H1 (cell line): ENCODE measurements around the gene LMX1A.

Experiments used
- CREB1 ChIP-seq: IDR thresholded peaks from 2 replicates; pipeline ENCODE4 v1.6.1; 2012; ENCODE audit warnings: inconsistent platforms
- CTCF ChIP-seq, 3 experiments: IDR thresholded peaks; 1 replicate in 2 of 3; 2 replicates in 1 of 3; pipeline versions ENCODE4 v1.5.1 to v1.6.1; 2011; ENCODE audit warnings: low read length in 3 of 3, mild to moderate bottlenecking in 3 of 3, inconsistent platforms in 2 of 3, low read depth in 1 of 3, moderate library complexity in 1 of 3; ENCODE audit not compliant: insufficient read depth in 1 of 3; ENCODE audit errors: control extremely low read depth in 1 of 3
- KDM5A ChIP-seq: fragments of 200-600 bp; IDR thresholded peaks from 2 replicates; pipeline ENCODE4 v1.7.1; 2012; ENCODE audit warnings: mild to moderate bottlenecking, low read length, inconsistent platforms, mixed read lengths
- POLR2A ChIP-seq, 2 experiments: IDR thresholded peaks; 1 replicate in 1 of 2; 2 replicates in 1 of 2; pipeline ENCODE4 v1.6.1; 2011; ENCODE audit warnings: low read depth in 2 of 2, low read length in 2 of 2, mild to moderate bottlenecking in 2 of 2; ENCODE audit errors: control extremely low read depth in 1 of 2
- RAD21 ChIP-seq, 2 experiments: IDR thresholded peaks in 1 of 2; conservative IDR thresholded peaks in 1 of 2; 2 replicates each; pipeline ENCODE4 v1.6.1; 2011; ENCODE audit warnings: low read depth in 2 of 2, low read length in 2 of 2, improper control_type of control experiment in 1 of 2, inconsistent platforms in 1 of 2, mild to moderate bottlenecking in 1 of 2, moderate library complexity in 1 of 2
- RFX5 ChIP-seq: IDR thresholded peaks from 2 replicates; pipeline ENCODE4 v1.6.1; 2011; ENCODE audit warnings: low read depth, low read length, improper control_type of control experiment, borderline replicate concordance
- SIN3A ChIP-seq, 2 experiments: IDR thresholded peaks in 1 of 2; conservative IDR thresholded peaks in 1 of 2; 2 replicates each; pipeline ENCODE4 v1.6.1; 2011 to 2012; ENCODE audit warnings: low read length in 2 of 2, improper control_type of control experiment in 1 of 2, low read depth in 1 of 2, mild to moderate bottlenecking in 1 of 2
- SP1 ChIP-seq: IDR thresholded peaks from 2 replicates; pipeline ENCODE4 v1.6.1; 2011; ENCODE audit warnings: low read depth, low read length
- TAF1 ChIP-seq: IDR thresholded peaks from 2 replicates; pipeline ENCODE4 v1.6.1; 2011; ENCODE audit warnings: mild to moderate bottlenecking, low read depth, low read length
- USF2 ChIP-seq: IDR thresholded peaks from 2 replicates; pipeline ENCODE4 v1.6.1; 2011; ENCODE audit warnings: low read length, improper control_type of control experiment

GRCh38 chr1:165352442-165353293 lies 3.8 kb downstream of the LMX1A start:
- TF ChIP-seq RFX5 (no peak), POLR2A (IDR thresholded peaks at IDR 0.05; ENCODE audit: control extremely low read depth in 1 of 2, low read depth in 2 of 2, low read length in 2 of 2) (no peak), SIN3A (conservative IDR thresholded peaks at IDR 0.05 in 1 of 2, IDR thresholded peaks at IDR 0.05 in 1 of 2; ENCODE audit: low read depth in 1 of 2, low read length in 2 of 2) (no peak; a peak in 1 of 4 replicates), CREB1 (no peak), CTCF (IDR thresholded peaks at IDR 0.05; ENCODE audit: control extremely low read depth in 1 of 3, insufficient read depth in 1 of 3, low read depth in 1 of 3, low read length in 3 of 3) (no peak), TAF1 (no peak), RAD21 (IDR thresholded peaks at IDR 0.05 in 1 of 2, conservative IDR thresholded peaks at IDR 0.05 in 1 of 2; ENCODE audit: low read depth in 2 of 2, low read length in 2 of 2) (no peak), SP1 (no peak), KDM5A (no peak), USF2 (no peak)
